Pancreas (tissue), 10 donors: ENCODE results near the gene TXNDC11. TPM values are rescaled to one million over a fixed set of nuclear protein-coding genes. Genes with fewer than 3 reads are reported as not detected.
A peak's percentile ranks its signal among the peaks of the same experiment; 100 is the strongest.

Experiments
- ATAC-seq, 4 donors: fragments of 200-7000 bp; cut with Tn5 transposase; one replicate each; pipeline versions ENCODE4 v1.8.0 to v1.9.1; 2020; ENCODE audit warnings: mild to moderate bottlenecking in 4 of 4, moderate library complexity in 4 of 4
- DNase-seq, 6 donors: peaks; one replicate each; pipeline ENCODE4 v3.0.0-alpha.2; 2020
- FAIRE-seq: peaks from 2 replicates; lab custom pipeline; 2012; peaks lifted over from hg19 to GRCh38; lab: Jason Lieb, UNC
- H3K27ac ChIP-seq, 4 donors: fragments of 200-600 bp; sonication (generic); 1 replicate in 3 of 4; 2 replicates in 1 of 4; pipeline versions ENCODE4 v1.5.0 to v1.8.0; 2020
- H3K27me3 ChIP-seq, 4 donors: fragments of 200-600 bp; one replicate each; pipeline ENCODE4 v1.8.0; 2021
- H3K36me3 ChIP-seq, 3 donors: fragments of 200-600 bp; sonication (generic) in 1 of 3; one replicate each; pipeline versions ENCODE4 v1.5.0 to v1.8.0; 2020 to 2021
- H3K4me1 ChIP-seq, 3 donors: fragments of 200-600 bp; one replicate each; pipeline ENCODE4 v1.8.0; 2021
- H3K4me3 ChIP-seq, 4 donors: fragments of 200-600 bp; sonication (generic) in 2 of 4; one replicate each; pipeline versions ENCODE4 v1.5.0 to v1.8.0; 2020 to 2021
- H3K9me3 ChIP-seq, 4 donors: fragments of 200-600 bp; one replicate each; pipeline ENCODE4 v1.8.0; 2021
- CTCF ChIP-seq, 4 donors: fragments of 200-600 bp; sonication (generic) in 3 of 4; IDR thresholded peaks; one replicate each; pipeline versions ENCODE4 v1.5.0 to v1.8.0; 2021; ENCODE audit warnings: antibody characterized with exemption in 4 of 4
- WGBS, 2 donors: extraction: QIAGEN DNeasy Blood & Tissue Kit; methylation state at CpG; one replicate each; pipeline ENCODE4 v1.1.7; 2013; 5-methylcytosine and 5-hydroxymethylcytosine counted together
- intact Hi-C, 3 donors: fragments of 100-400 bp; cut with DNase I; formaldehyde crosslinking; loops; one replicate each; pipeline versions ENCODE4 v1.11.1 to v1.14.2; 2022
- polyA plus RNA-seq, 2 donors: library from polyadenylated mRNA; stranded (reverse); fragments of 200-250 nt; gene quantifications; one replicate each; pipeline ENCODE4 v1.2.3, GENCODE V29; 2013
- total RNA-seq, 6 donors: library from RNA; stranded (reverse); fragmentation: NEBNext Ultra II Directional in 4 of 6; extraction: Animal tissue kit (Norgen Biotek cat#: 25700) in 4 of 6; gene quantifications; one replicate each; pipeline versions ENCODE4 v1.2.1 to v1.2.4, GENCODE V29; 2021 to 2023
- donor health status: healthy with polysubstance abuse.
- donor health status: DM: no; HTN: no; CAD: no; lungs with moderate emphysema.
- donor health status: DM: no; HTN: no; CAD: no.
- donor health status: control.
- donor health status: control.
- donor health status: Bipolar disorder and iron deficiency.
- donor health status: DM: yes; HTN: yes; CAD: no.
- donor health status: DM: no; HTN: no; CAD: no.
- donor health status: DM: no; HTN: no; CAD: no.
- donor health status: DM: yes; HTN: yes; CAD: no.

Gene TXNDC11
- total and polyA plus RNA-seq, 8 donors = 28.1 to 80.8 (median 37.1) TPM

- Histone ChIP-seq H3K27ac (peak overlapping the region; percentile 54 to 92 (median 72)), H3K9me3 (no peaks in the 10 kb centered on the region), H3K36me3 (no peaks in the 10 kb centered on the region), H3K27me3 (no peaks in the 10 kb centered on the region), H3K4me1 (peaks cover 5 to 22% (median 17%) of the 10 kb centered on the region in 3 donors), H3K4me3 (no peak overlapping the region)
- 37 to 43% methylated on average over 20 of the region's 20 CpGs for WGBS, 2 donors
- TF ChIP-seq CTCF (IDR thresholded peaks at IDR 0.05) = peak; percentile 60 to 84 (median 70)
- FAIRE-seq (no peak), DNase-seq (no peak), ATAC-seq (peak; percentile 29 to 74 (median 63))
- intact Hi-C loops = loop anchor here in 1 of 3 donors (5.0 to 10.0 kb wide), 2 partner anchors 109 to 246 kb away; no protein-coding TSS in a partner anchor
Observed at GRCh38 chr16:11640987-11641817, 101.5 kb downstream of the TXNDC11 start.

- H3K4me3 ChIP-seq = no peak overlapping the region
- intact Hi-C loops = loop anchor here in 1 of 3 donors (5.0 to 10.0 kb wide), 2 partner anchors 108 to 245 kb away; no protein-coding TSS in a partner anchor
- H3K27me3 ChIP-seq = no peaks in the 10 kb centered on the region
- no peak for TF ChIP-seq CTCF (IDR thresholded peaks at IDR 0.05)
- 19 to 31% methylated on average over 25 of the region's 25 CpGs for WGBS, 2 donors
- no peaks in the 10 kb centered on the region for H3K36me3 ChIP-seq
- FAIRE-seq (no peak), ATAC-seq (peak; percentile 72 to 93 (median 82)), DNase-seq (peak; percentile 60 to 86 (median 71))
- H3K9me3 ChIP-seq = no peaks in the 10 kb centered on the region
- peak overlapping the region; percentile 54 to 92 (median 72) for H3K27ac ChIP-seq
- H3K4me1 ChIP-seq = peaks cover 5 to 22% (median 17%) of the 10 kb centered on the region in 3 donors
Observed at GRCh38 chr16:11639925-11640899, 102.4 kb downstream of the TXNDC11 start.

GRCh38 chr16:11639008-11639562 lies 103.6 kb downstream of the TXNDC11 start:
- no peak overlapping the region for H3K27ac ChIP-seq

GRCh38 chr16:11638140-11638539 lies 104.5 kb downstream of the TXNDC11 start:
- FAIRE-seq = no peak
- intact Hi-C loops = no loop called here
- no peaks in the 10 kb centered on the region for H3K9me3 ChIP-seq
- no peaks in the 10 kb centered on the region for H3K27me3 ChIP-seq
- ATAC-seq = no peak
- no peak overlapping the region for H3K4me3 ChIP-seq
- peaks cover 5 to 22% (median 17%) of the 10 kb centered on the region in 3 donors for H3K4me1 ChIP-seq
- WGBS, 2 donors = 72 to 98% methylated on average over 4 of the region's 4 CpGs
- no peak overlapping the region for H3K27ac ChIP-seq
- no peak for DNase-seq
- no peaks in the 10 kb centered on the region for H3K36me3 ChIP-seq
- no peak for TF ChIP-seq CTCF (IDR thresholded peaks at IDR 0.05)

More at GRCh38 chr16:11639008-11639562, 103.6 kb downstream of the TXNDC11 start:
- Histone ChIP-seq H3K4me1 (peaks cover 5 to 22% (median 17%) of the 10 kb centered on the region in 3 donors), H3K36me3 (no peaks in the 10 kb centered on the region), H3K9me3 (no peaks in the 10 kb centered on the region), H3K27me3 (no peaks in the 10 kb centered on the region), H3K4me3 (no peak overlapping the region)
- WGBS, 2 donors = 42 to 47% methylated on average over 4 of the region's 4 CpGs
- intact Hi-C loops = no loop called here
- ATAC-seq (no peak), FAIRE-seq (no peak), DNase-seq (no peak)
- no peak for TF ChIP-seq CTCF (IDR thresholded peaks at IDR 0.05)
